Measurements from ENCODE around the gene MTRFR. TPM values are rescaled to one million over a fixed set of nuclear protein-coding genes. Genes with fewer than 3 reads are reported as not detected.
A peak's percentile ranks its signal among the peaks of the same experiment; 100 is the strongest.
"Not testable (repeated sequence)": the region's sequence is repeated elsewhere in the genome, so short reads cannot be mapped to it uniquely, and the experiment has no call there.

The MTRFR gene
- total RNA-seq, 2 experiments from 2014 or later, result 29.9 to 30.0 TPM

- Mint-ChIP-seq H3K4me3 (peak overlapping the region; percentile 94), H3K9me3 (no peaks in the 10 kb centered on the region), H3K27ac (peak overlapping the region; percentile 97), H3K27me3 (no peaks in the 10 kb centered on the region), H3K36me3 (ENCODE audit: low read depth) (peaks cover 46% of the 10 kb centered on the region), H3K4me1 (peaks cover 76% of the 10 kb centered on the region)
- ChIA-PET POLR2A (interaction anchor here (0.6 to 5.9 kb wide), 54 partner anchors 9 to 1440 kb away, joined by 3 to 157 read pairs (median 7); partner anchors contain the start of genes ABCB9, ARL6IP4, ATP6V0A2 and DDX55), CTCF (interaction anchor here (0.9 to 3.4 kb wide), 8 partner anchors 9 to 385 kb away, joined by 3 to 24 read pairs (median 4); partner anchors contain the start of gene KMT5A)
- DNase-seq, result no peak
Measured at GRCh38 chr12:123233505-123234308, 471 bp downstream of the MTRFR start.

- H3K27ac Mint-ChIP-seq, result peak overlapping the region; percentile 73
- H3K4me1 Mint-ChIP-seq, result peaks cover 59% of the 10 kb centered on the region
- peak; percentile 80 for DNase-seq
- peaks cover 49% of the 10 kb centered on the region for H3K36me3 Mint-ChIP-seq (ENCODE audit: low read depth)
- no peaks in the 10 kb centered on the region for H3K27me3 Mint-ChIP-seq
- no peaks in the 10 kb centered on the region for H3K9me3 Mint-ChIP-seq
- POLR2A ChIA-PET, result interaction anchor here (0.6 to 2.9 kb wide), 20 partner anchors 10 to 364 kb away, joined by 3 to 12 read pairs (median 4); partner anchors contain the start of genes DDX55 and OGFOD2
- H3K4me3 Mint-ChIP-seq, result peak overlapping the region; percentile 37
- CTCF ChIA-PET, result interaction anchor here (0.7 to 5.5 kb wide), 40 partner anchors 9 to 445 kb away, joined by 3 to 92 read pairs (median 4); partner anchors contain the start of genes ABCB9, DDX55, OGFOD2 and PITPNM2
Measured at GRCh38 chr12:123237646-123238329, 4.6 kb downstream of the MTRFR start.

GRCh38 chr12:123238330-123238682 is 5.1 kb downstream of the MTRFR start:
- ChIA-PET CTCF (interaction anchor here (0.7 to 5.5 kb wide), 38 partner anchors 8 to 446 kb away, joined by 3 to 92 read pairs (median 5); partner anchors contain the start of genes ABCB9, DDX55, OGFOD2 and PITPNM2), POLR2A (interaction anchor here (0.7 to 2.9 kb wide), 16 partner anchors 10 to 364 kb away, joined by 3 to 12 read pairs (median 4); partner anchors contain the start of genes DDX55 and OGFOD2)
- Mint-ChIP-seq H3K4me3 (no peak overlapping the region), H3K27ac (peak overlapping the region; percentile 73), H3K9me3 (no peaks in the 10 kb centered on the region), H3K27me3 (no peaks in the 10 kb centered on the region), H3K36me3 (ENCODE audit: low read depth) (peaks cover 47% of the 10 kb centered on the region), H3K4me1 (peaks cover 58% of the 10 kb centered on the region)
- DNase-seq, result no peak

DNA sequence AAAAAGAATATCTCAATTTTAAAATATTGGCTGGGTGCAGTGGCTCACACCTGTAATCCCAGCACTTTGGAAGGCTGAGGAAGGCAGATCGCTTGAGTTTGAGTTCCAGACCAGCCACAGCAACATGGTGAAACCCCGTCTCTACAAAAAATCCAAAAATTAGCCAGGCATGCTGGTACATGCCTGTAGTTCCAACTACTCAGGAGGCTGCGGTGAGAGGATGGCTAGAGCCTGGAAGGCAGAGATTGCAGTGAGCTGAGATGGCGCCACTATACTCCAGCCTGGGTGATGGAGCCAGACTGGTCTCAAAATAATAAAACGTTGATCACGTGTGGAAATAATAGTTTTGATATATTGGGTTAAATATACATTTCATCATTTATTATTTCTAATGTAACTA is 5.7 kb downstream of the MTRFR start:
- H3K36me3 Mint-ChIP-seq (ENCODE audit: low read depth), result peaks cover 44% of the 10 kb centered on the region
- no peak for DNase-seq
- no peaks in the 10 kb centered on the region for H3K27me3 Mint-ChIP-seq
- ChIA-PET CTCF (interaction anchor here (1.0 to 5.5 kb wide), 16 partner anchors 10 to 365 kb away, joined by 3 to 92 read pairs (median 6); partner anchors contain the start of genes ABCB9 and OGFOD2), POLR2A (interaction anchor here (0.9 to 2.9 kb wide), 10 partner anchors 11 to 264 kb away, joined by 3 to 12 read pairs (median 4); partner anchors contain the start of gene OGFOD2)
- peaks cover 56% of the 10 kb centered on the region for H3K4me1 Mint-ChIP-seq
- no peak overlapping the region for H3K27ac Mint-ChIP-seq
- H3K4me3 Mint-ChIP-seq, result no peak overlapping the region
- H3K9me3 Mint-ChIP-seq, result no peaks in the 10 kb centered on the region

GRCh38 chr12:123242116-123242904 is 9.1 kb downstream of the MTRFR start:
- no peak for DNase-seq
- H3K4me1 Mint-ChIP-seq, result peaks cover 41% of the 10 kb centered on the region
- ChIA-PET POLR2A (interaction anchor here (0.6 to 4.9 kb wide), 3 partner anchors 10 to 414 kb away, joined by 3 to 37 read pairs (median 3); partner anchors contain the start of genes MPHOSPH9, MTRFR and OGFOD2), CTCF (interaction anchor here (1.0 to 1.9 kb wide), 4 partner anchors 10 to 167 kb away, joined by 3 to 6 read pairs (median 5); partner anchors contain the start of genes MPHOSPH9 and MTRFR)
- no peak overlapping the region for H3K27ac Mint-ChIP-seq
- no peak overlapping the region for H3K4me3 Mint-ChIP-seq
- peaks cover 48% of the 10 kb centered on the region for H3K36me3 Mint-ChIP-seq (ENCODE audit: low read depth)
- peaks cover 6% of the 10 kb centered on the region for H3K9me3 Mint-ChIP-seq
- H3K27me3 Mint-ChIP-seq, result no peaks in the 10 kb centered on the region

DNA sequence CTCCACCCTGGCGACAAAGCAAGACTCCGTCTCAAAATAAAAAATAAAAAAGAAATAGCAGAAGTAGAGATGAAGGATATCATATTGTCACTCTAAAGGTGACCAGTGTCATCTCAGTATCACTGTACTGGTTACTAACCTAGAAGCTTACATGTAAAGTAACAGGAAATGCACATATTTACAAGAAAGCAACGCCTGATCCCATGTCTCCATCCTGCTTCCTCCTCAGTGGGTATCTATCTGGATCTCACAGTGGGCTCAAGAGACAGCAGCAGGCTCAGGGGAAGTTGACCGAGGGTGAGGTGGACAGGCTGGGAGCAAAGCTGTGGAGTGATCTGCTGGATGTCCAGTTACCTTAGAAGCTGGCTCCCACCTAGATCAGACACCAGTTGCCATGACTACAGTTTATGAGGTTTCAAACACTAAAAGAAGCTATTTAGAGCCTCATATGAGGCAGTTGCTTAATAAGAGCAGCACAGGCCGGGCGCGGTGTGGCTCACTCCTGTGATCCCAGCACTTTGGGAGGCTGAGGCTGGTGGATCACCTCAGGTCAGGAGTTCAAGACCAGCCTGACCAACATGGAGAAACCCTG is 10.5 kb downstream of the MTRFR start:
- no peak overlapping the region for H3K27ac Mint-ChIP-seq
- H3K4me1 Mint-ChIP-seq, result peaks cover 30% of the 10 kb centered on the region
- CTCF ChIA-PET, result interaction anchor here (0.7 kb wide), 1 partner anchor 19 kb away, joined by 3 read pairs; no protein-coding TSS in a partner anchor
- POLR2A ChIA-PET, result interaction anchor here (4.9 kb wide), 1 partner anchor 11 kb away, joined by 37 read pairs; the partner anchor contains the start of genes MPHOSPH9 and MTRFR
- H3K4me3 Mint-ChIP-seq, result no peak overlapping the region
- peaks cover 58% of the 10 kb centered on the region for H3K36me3 Mint-ChIP-seq (ENCODE audit: low read depth)
- no peaks in the 10 kb centered on the region for H3K27me3 Mint-ChIP-seq
- H3K9me3 Mint-ChIP-seq, result peaks cover 13% of the 10 kb centered on the region
- DNase-seq, result no peak

- Mint-ChIP-seq H3K36me3 (ENCODE audit: low read depth) (peaks cover 66% of the 10 kb centered on the region), H3K4me3 (no peak overlapping the region), H3K9me3 (peaks cover 13% of the 10 kb centered on the region), H3K27me3 (no peaks in the 10 kb centered on the region), H3K4me1 (peaks cover 37% of the 10 kb centered on the region), H3K27ac (no peak overlapping the region)
- CTCF ChIA-PET, result interaction anchor here (0.6 kb wide), 1 partner anchor 1404 kb away, joined by 3 read pairs; no protein-coding TSS in a partner anchor
- POLR2A ChIA-PET, result interaction anchor here (1.0 kb wide), 1 partner anchor 12 kb away, joined by 8 read pairs; the partner anchor contains the start of genes MPHOSPH9 and MTRFR
- no peak for DNase-seq
Measured at GRCh38 chr12:123245678-123246077, 12.4 kb downstream of the MTRFR start.

DNA sequence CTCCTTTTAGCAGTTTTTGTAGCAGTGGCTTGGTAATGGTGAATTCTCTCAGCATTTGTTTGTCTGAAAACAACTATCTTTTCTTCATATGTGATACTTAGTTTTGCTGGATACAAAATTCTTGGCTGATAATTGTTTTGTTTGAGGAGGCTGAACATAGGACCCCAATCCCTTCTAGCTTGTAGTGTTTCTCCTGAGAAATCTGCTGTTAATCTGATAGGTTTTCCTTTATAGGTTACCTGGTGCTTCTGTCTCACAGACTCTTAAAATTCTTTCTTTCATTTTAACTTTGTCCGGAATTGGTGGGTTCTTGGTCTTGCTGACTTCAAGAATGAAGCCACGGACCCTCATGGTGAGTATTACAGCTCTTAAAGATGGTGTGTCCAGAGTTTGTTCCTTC is 14.9 kb downstream of the MTRFR start:
- H3K36me3 Mint-ChIP-seq (ENCODE audit: low read depth), result peaks cover 58% of the 10 kb centered on the region
- not testable (repeated sequence) for H3K4me3 Mint-ChIP-seq, H3K27me3 Mint-ChIP-seq, DNase-seq, H3K27ac Mint-ChIP-seq
- H3K9me3 Mint-ChIP-seq, result peaks cover 13% of the 10 kb centered on the region
- H3K4me1 Mint-ChIP-seq, result peaks cover 28% of the 10 kb centered on the region
- ChIA-PET POLR2A (interaction anchor here (1.1 to 2.3 kb wide), 2 partner anchors 9 to 15 kb away, joined by 3 to 16 read pairs; partner anchors contain the start of genes MPHOSPH9 and MTRFR), CTCF (interaction anchor here (0.9 to 4.1 kb wide), 2 partner anchors 10 to 19 kb away, joined by 3 to 29 read pairs; no protein-coding TSS in a partner anchor)

GRCh38 chr12:123248996-123249741 is 15.9 kb downstream of the MTRFR start:
- ChIA-PET POLR2A (interaction anchor here (1.0 to 2.6 kb wide), 4 partner anchors 7 to 16 kb away, joined by 3 to 16 read pairs (median 7); partner anchors contain the start of genes MPHOSPH9 and MTRFR), CTCF (interaction anchor here (0.7 to 4.1 kb wide), 4 partner anchors 11 to 335 kb away, joined by 3 to 29 read pairs (median 3); partner anchors contain the start of gene TMED2)
- Mint-ChIP-seq H3K36me3 (ENCODE audit: low read depth) (peaks cover 65% of the 10 kb centered on the region), H3K4me1 (peaks cover 25% of the 10 kb centered on the region), H3K9me3 (peaks cover 13% of the 10 kb centered on the region)
- H3K27me3 Mint-ChIP-seq, H3K4me3 Mint-ChIP-seq, H3K27ac Mint-ChIP-seq, DNase-seq: not testable (repeated sequence)

GRCh38 chr12:123250471-123251383 is 17.5 kb downstream of the MTRFR start:
- H3K4me3 Mint-ChIP-seq, result no peak overlapping the region
- no peak for DNase-seq
- H3K9me3 Mint-ChIP-seq, result peaks cover 11% of the 10 kb centered on the region
- peaks cover 69% of the 10 kb centered on the region for H3K36me3 Mint-ChIP-seq (ENCODE audit: low read depth)
- H3K27ac Mint-ChIP-seq, result no peak overlapping the region
- no peaks in the 10 kb centered on the region for H3K27me3 Mint-ChIP-seq
- H3K4me1 Mint-ChIP-seq, result peaks cover 19% of the 10 kb centered on the region
- POLR2A ChIA-PET, result interaction anchor here (2.6 kb wide), 1 partner anchor 18 kb away, joined by 11 read pairs; the partner anchor contains the start of genes MPHOSPH9 and MTRFR
- CTCF ChIA-PET, result interaction anchor here (0.7 to 4.1 kb wide), 2 partner anchors 13 to 28 kb away, joined by 6 to 29 read pairs; no protein-coding TSS in a partner anchor

All from activated CD4-positive, alpha-beta memory T cell treated with anti-CD3 and anti-CD28 coated beads, Interleukin-2, amount 10 ng/mL, durations not matched to agents 7 days and 5 days (primary cell).